ENCODE results near the gene TIAM2.

The TIAM2 gene

GRCh38 chr6:155141512-155141911 is 146.4 kb downstream of the TIAM2 start:
- DNase-seq (ENCODE audit: low read depth in 1 of 2, low spot score in 1 of 2), result no peak
- Histone ChIP-seq H3K27ac (replicated peaks) (no peak overlapping the region), H3K4me3 (replicated peaks; ENCODE audit: insufficient read depth, low read length) (no peak overlapping the region), H3K27me3 (ENCODE audit: insufficient read depth, poor library complexity, severe bottlenecking) (no peaks in the 10 kb centered on the region)
- TF ChIP-seq GABPA (IDR thresholded peaks at IDR 0.05; ENCODE audit: low read depth), result no peak
- TF ChIP-seq CTCF (IDR thresholded peaks at IDR 0.05; ENCODE audit: insufficient read depth, low read length), result no peak
- no peak for TF ChIP-seq REST (IDR thresholded peaks at IDR 0.05; ENCODE audit: insufficient replicate concordance, low read depth)
- TF ChIP-seq POLR2AphosphoS5 (IDR thresholded peaks at IDR 0.05; ENCODE audit: low read depth), result no peak
- no peak for TF ChIP-seq SPI1 (IDR thresholded peaks at IDR 0.05; ENCODE audit: borderline replicate concordance, low read depth)

- H3K27ac ChIP-seq (replicated peaks), result no peak overlapping the region
- TF ChIP-seq GABPA (IDR thresholded peaks at IDR 0.05; ENCODE audit: low read depth) (no peak), REST (IDR thresholded peaks at IDR 0.05; ENCODE audit: insufficient replicate concordance, low read depth) (no peak), CTCF (IDR thresholded peaks at IDR 0.05; ENCODE audit: insufficient read depth, low read length) (no peak)
- DNase-seq (ENCODE audit: low read depth in 1 of 2, low spot score in 1 of 2), result no peak
- H3K27me3 ChIP-seq (ENCODE audit: insufficient read depth, poor library complexity, severe bottlenecking), result no peaks in the 10 kb centered on the region
- no peak overlapping the region for H3K4me3 ChIP-seq (replicated peaks; ENCODE audit: insufficient read depth, low read length)
Observed at GRCh38 chr6:155142168-155143028, 147.3 kb downstream of the TIAM2 start.

- Histone ChIP-seq H3K4me3 (replicated peaks; ENCODE audit: insufficient read depth, low read length) (no peak overlapping the region), H3K27me3 (ENCODE audit: insufficient read depth, poor library complexity, severe bottlenecking) (no peaks in the 10 kb centered on the region), H3K27ac (replicated peaks) (no peak overlapping the region)
- TF ChIP-seq REST (IDR thresholded peaks at IDR 0.05; ENCODE audit: insufficient replicate concordance, low read depth) (no peak), SPI1 (IDR thresholded peaks at IDR 0.05; ENCODE audit: borderline replicate concordance, low read depth) (no peak), CTCF (IDR thresholded peaks at IDR 0.05; ENCODE audit: insufficient read depth, low read length) (no peak), GABPA (IDR thresholded peaks at IDR 0.05; ENCODE audit: low read depth) (no peak), POLR2AphosphoS5 (IDR thresholded peaks at IDR 0.05; ENCODE audit: low read depth) (no peak)
- DNase-seq (ENCODE audit: low read depth in 1 of 2, low spot score in 1 of 2), result no peak
Observed at GRCh38 chr6:155143029-155143577, 148.0 kb downstream of the TIAM2 start.
